ENCODE data around the gene EEF2KMT.
"Not testable (repeated sequence)": the region's sequence is repeated elsewhere in the genome, so short reads cannot be mapped to it uniquely, and the experiment has no call there.

- TF ChIP-seq CTCF (conservative IDR thresholded peaks at IDR 0.05 in 1 of 2, IDR thresholded peaks at IDR 0.05 in 1 of 2; ENCODE audit: low read depth in 1 of 2, low read length in 2 of 2); EZH2 (IDR thresholded peaks at IDR 0.05; ENCODE audit: low read length, missing control alignments): not testable (repeated sequence)
Measured at GRCh38 chr16:5093746-5094145, 3.8 kb downstream of the EEF2KMT start.

Measured in fibroblast of lung (primary cell).